Mesenchymal stem cell (in vitro differentiated cells and primary cell): Measurements from ENCODE around the gene PUDP.

Experiments used
- DNase-seq: peaks from one replicate; pipeline ENCODE4 v3.0.0-alpha.2; 2013
- H2AFZ ChIP-seq: one replicate; pipeline ENCODE4 v1.6.1; 2013; ENCODE audit warnings: low read depth, mild to moderate bottlenecking, control low read depth, inconsistent platforms, low read length, moderate library complexity
- H2AK5ac ChIP-seq: 2 replicates; pipeline ENCODE4 v1.6.1; 2013; ENCODE audit warnings: low read length, moderate library complexity, mild to moderate bottlenecking, inconsistent platforms; ENCODE audit not compliant: severe bottlenecking
- H2BK120ac ChIP-seq: one replicate; pipeline ENCODE4 v1.6.1; 2013; ENCODE audit warnings: low read depth, mild to moderate bottlenecking, inconsistent platforms, low read length, moderate library complexity
- H2BK12ac ChIP-seq, 2 experiments: one replicate each; pipeline ENCODE4 v1.6.1; 2013; ENCODE audit warnings: inconsistent platforms in 2 of 2, low read length in 2 of 2, mild to moderate bottlenecking in 2 of 2, moderate library complexity in 2 of 2, control low read depth in 1 of 2
- H2BK15ac ChIP-seq: one replicate; pipeline ENCODE4 v1.6.1; 2013; ENCODE audit warnings: mild to moderate bottlenecking, low read depth, inconsistent platforms; ENCODE audit not compliant: poor library complexity, severe bottlenecking
- H2BK5ac ChIP-seq: 2 replicates; pipeline ENCODE4 v1.6.1; 2013; ENCODE audit warnings: low read depth, mild to moderate bottlenecking, low read length, control low read depth, inconsistent platforms; ENCODE audit not compliant: poor library complexity, severe bottlenecking
- H3K14ac ChIP-seq, 2 experiments: one replicate each; pipeline ENCODE4 v1.6.1; 2013; ENCODE audit warnings: inconsistent platforms in 2 of 2, low read length in 2 of 2, control low read depth in 1 of 2, mild to moderate bottlenecking in 1 of 2, moderate library complexity in 1 of 2
- H3K18ac ChIP-seq, 2 experiments: one replicate each; pipeline ENCODE4 v1.6.1; 2013; ENCODE audit warnings: inconsistent platforms in 2 of 2, low read length in 2 of 2, control low read depth in 1 of 2, low read depth in 1 of 2, mild to moderate bottlenecking in 1 of 2
- H3K23ac ChIP-seq, 2 experiments: one replicate each; pipeline ENCODE4 v1.6.1; 2013; ENCODE audit warnings: inconsistent platforms in 2 of 2, low read length in 2 of 2, mild to moderate bottlenecking in 2 of 2, moderate library complexity in 2 of 2, control low read depth in 1 of 2
- H3K27ac ChIP-seq: 2 replicates; pipeline ENCODE4 v1.5.1; 2013; ENCODE audit warnings: mild to moderate bottlenecking, moderate library complexity, low read length, control low read depth, inconsistent platforms; ENCODE audit not compliant: poor library complexity, severe bottlenecking
- H3K27me3 ChIP-seq, 2 experiments: 2 replicates each; pipeline versions ENCODE4 v1.6.1 to v1.7.0; 2013; ENCODE audit warnings: low read length in 2 of 2, mild to moderate bottlenecking in 2 of 2, moderate library complexity in 2 of 2, control low read depth in 1 of 2, inconsistent platforms in 1 of 2; ENCODE audit not compliant: control insufficient read depth in 1 of 2, insufficient read depth in 1 of 2
- H3K36me3 ChIP-seq, 2 experiments: 2 replicates each; pipeline versions ENCODE4 v1.6.1 to v1.7.0; 2013; ENCODE audit warnings: low read length in 2 of 2, control low read depth in 1 of 2, inconsistent platforms in 1 of 2, low read depth in 1 of 2, mild to moderate bottlenecking in 1 of 2; ENCODE audit not compliant: insufficient read depth in 2 of 2, control insufficient read depth in 1 of 2
- H3K4ac ChIP-seq, 2 experiments: one replicate each; pipeline ENCODE4 v1.6.1; 2013; ENCODE audit warnings: inconsistent platforms in 2 of 2, low read length in 2 of 2, mild to moderate bottlenecking in 2 of 2, moderate library complexity in 2 of 2, control low read depth in 1 of 2, low read depth in 1 of 2
- H3K4me1 ChIP-seq: 2 replicates; pipeline ENCODE4 v1.6.1; 2013; ENCODE audit warnings: low read depth, low read length, control low read depth; ENCODE audit not compliant: control insufficient read depth, insufficient read depth
- H3K4me2 ChIP-seq: 2 replicates; pipeline ENCODE4 v1.6.1; 2013; ENCODE audit warnings: low read length, mild to moderate bottlenecking, inconsistent platforms; ENCODE audit not compliant: poor library complexity, severe bottlenecking
- H3K4me3 ChIP-seq, 2 experiments: 2 replicates each; pipeline versions ENCODE4 v1.5.1 to v1.7.0; 2013; ENCODE audit warnings: low read length in 2 of 2, mild to moderate bottlenecking in 2 of 2, control low read depth in 1 of 2, low read depth in 1 of 2; ENCODE audit not compliant: insufficient read depth in 1 of 2
- H3K79me1 ChIP-seq: replicated peaks from 2 replicates; pipeline ENCODE4 v1.6.1; 2013; ENCODE audit warnings: mild to moderate bottlenecking, control low read depth, low read length, inconsistent platforms; ENCODE audit not compliant: poor library complexity, severe bottlenecking
- H3K9ac ChIP-seq: 2 replicates; pipeline ENCODE4 v1.7.0; 2013; ENCODE audit warnings: mild to moderate bottlenecking, low read length, moderate library complexity
- H3K9me3 ChIP-seq: 2 replicates; pipeline ENCODE4 v1.7.0; 2013; ENCODE audit warnings: mild to moderate bottlenecking, low read length; ENCODE audit not compliant: control insufficient read depth
- H4K8ac ChIP-seq: one replicate; pipeline ENCODE4 v1.6.1; 2013; ENCODE audit warnings: inconsistent platforms, mild to moderate bottlenecking, low read length, moderate library complexity
- H4K91ac ChIP-seq: one replicate; pipeline ENCODE4 v1.6.1; 2013; ENCODE audit warnings: mild to moderate bottlenecking, low read length, inconsistent platforms
- WGBS: methylation state at CpG from one replicate; pipeline ENCODE4 v1.1.7; 2013; ENCODE audit warnings: mixed read lengths; 5-methylcytosine and 5-hydroxymethylcytosine counted together

Gene PUDP

DNA sequence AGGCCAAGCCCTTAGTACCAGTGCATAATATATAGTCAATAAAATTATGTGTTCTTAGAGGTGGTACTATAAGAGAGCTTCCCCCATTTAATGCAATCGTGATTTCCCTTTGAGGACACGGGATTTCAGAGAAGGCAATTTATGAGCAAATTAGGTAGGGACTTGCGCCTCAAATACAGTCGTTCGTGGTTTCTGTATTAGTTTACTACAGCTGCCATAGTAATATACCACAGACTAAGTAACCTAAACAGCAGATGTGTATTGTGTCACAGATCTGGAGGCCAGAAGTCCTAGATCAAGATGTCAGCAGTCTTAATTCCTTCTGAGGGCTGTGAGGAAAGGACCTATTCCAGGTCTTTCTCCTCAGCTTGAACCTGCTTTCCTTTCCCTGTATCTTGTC lies 1.5 kb upstream of the PUDP start:
- no peak overlapping the region for H2BK12ac ChIP-seq
- H3K4me3 ChIP-seq: no peak overlapping the region
- H3K18ac ChIP-seq: no peak overlapping the region
- H3K4me1 ChIP-seq: peaks cover 4% of the 10 kb centered on the region
- H3K9ac ChIP-seq: no peak overlapping the region
- no peak overlapping the region for H4K91ac ChIP-seq
- H3K14ac ChIP-seq: no peak overlapping the region
- H3K36me3 ChIP-seq: no peaks in the 10 kb centered on the region
- H3K23ac ChIP-seq: no peak overlapping the region
- no peak overlapping the region for H3K27ac ChIP-seq
- H3K4ac ChIP-seq: no peak overlapping the region
- H2AK5ac ChIP-seq: no peak overlapping the region
- no peak overlapping the region for H2BK5ac ChIP-seq
- H4K8ac ChIP-seq: no peak overlapping the region
- H3K79me1 ChIP-seq: peaks cover 7% of the 10 kb centered on the region
- H2AFZ ChIP-seq: no peak overlapping the region
- no peak overlapping the region for H2BK15ac ChIP-seq
- H3K27me3 ChIP-seq: no peaks in the 10 kb centered on the region
- H2BK120ac ChIP-seq: no peak overlapping the region
- no peak overlapping the region for H3K4me2 ChIP-seq
- no peaks in the 10 kb centered on the region for H3K9me3 ChIP-seq
- DNase-seq: peak; percentile 24
- 67% methylated on average over 2 of the region's 5 CpGs for WGBS

DNA sequence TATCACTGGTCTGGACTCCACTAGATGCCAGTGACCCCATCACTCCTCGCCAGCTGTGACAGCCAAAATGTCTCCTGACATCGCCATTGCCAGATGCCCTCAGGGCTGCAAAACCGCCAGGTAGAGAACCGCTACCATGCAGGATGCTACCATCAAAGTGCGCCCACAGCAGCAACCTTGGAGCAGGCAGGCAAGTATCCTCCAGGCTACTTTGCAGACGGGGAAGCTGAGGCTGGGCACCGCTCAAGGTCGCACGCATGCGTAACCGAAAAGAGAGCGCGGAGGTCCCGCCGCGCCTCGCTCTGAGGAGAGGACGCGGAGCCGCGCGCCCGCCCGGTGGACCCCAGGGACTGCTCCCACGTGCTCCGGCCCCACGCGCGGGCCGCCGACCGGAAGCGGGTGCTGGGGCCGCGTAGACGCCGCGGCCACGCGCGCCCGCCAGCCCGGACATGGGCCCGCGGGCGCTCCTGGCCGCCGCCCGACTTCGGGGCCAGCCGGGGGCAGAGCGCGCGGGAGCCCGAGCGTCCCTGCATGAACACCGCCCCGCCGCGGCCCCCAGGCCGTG lies 458 bp downstream of the PUDP start, which contains the start of gene STS:
Gene STS, plus strand, starts transcription at position 300 of the 565 bp plus-strand sequence. CDS start 105,488 bp downstream, outside the sequence.
- Histone ChIP-seq H3K4me1 (peaks cover 6% of the 10 kb centered on the region), H3K18ac (peak within 1 kb of the TSS; percentile 91 to 92), H2BK15ac (peak within 1 kb of the TSS; percentile 44), H3K4me3 (peak within 1 kb of the TSS; percentile 76 to 99), H3K14ac (peak within 1 kb of the TSS in 1 of 2 experiments; percentile 95), H2BK120ac (peak within 1 kb of the TSS; percentile 79), H3K79me1 (peaks cover 7% of the 10 kb centered on the region), H3K23ac (no peak within 1 kb of the TSS), H3K27me3 (no peaks in the 10 kb centered on the region), H3K9me3 (no peaks in the 10 kb centered on the region), H4K8ac (peak within 1 kb of the TSS; percentile 87), H3K27ac (peak within 1 kb of the TSS; percentile 42), H2AK5ac (no peak within 1 kb of the TSS), H3K4ac (peak within 1 kb of the TSS; percentile 84 to 87), H2BK12ac (no peak within 1 kb of the TSS), H4K91ac (peak within 1 kb of the TSS; percentile 94), H2BK5ac (peak within 1 kb of the TSS; percentile 81), H3K4me2 (peak within 1 kb of the TSS; percentile 81), H3K36me3 (no peaks in the 10 kb centered on the region), H2AFZ (peak within 1 kb of the TSS; percentile 86), H3K9ac (peak within 1 kb of the TSS; percentile 95)
- peak; percentile 30 for DNase-seq
- 0% methylated on average over 17 of the region's 61 CpGs for WGBS

DNA sequence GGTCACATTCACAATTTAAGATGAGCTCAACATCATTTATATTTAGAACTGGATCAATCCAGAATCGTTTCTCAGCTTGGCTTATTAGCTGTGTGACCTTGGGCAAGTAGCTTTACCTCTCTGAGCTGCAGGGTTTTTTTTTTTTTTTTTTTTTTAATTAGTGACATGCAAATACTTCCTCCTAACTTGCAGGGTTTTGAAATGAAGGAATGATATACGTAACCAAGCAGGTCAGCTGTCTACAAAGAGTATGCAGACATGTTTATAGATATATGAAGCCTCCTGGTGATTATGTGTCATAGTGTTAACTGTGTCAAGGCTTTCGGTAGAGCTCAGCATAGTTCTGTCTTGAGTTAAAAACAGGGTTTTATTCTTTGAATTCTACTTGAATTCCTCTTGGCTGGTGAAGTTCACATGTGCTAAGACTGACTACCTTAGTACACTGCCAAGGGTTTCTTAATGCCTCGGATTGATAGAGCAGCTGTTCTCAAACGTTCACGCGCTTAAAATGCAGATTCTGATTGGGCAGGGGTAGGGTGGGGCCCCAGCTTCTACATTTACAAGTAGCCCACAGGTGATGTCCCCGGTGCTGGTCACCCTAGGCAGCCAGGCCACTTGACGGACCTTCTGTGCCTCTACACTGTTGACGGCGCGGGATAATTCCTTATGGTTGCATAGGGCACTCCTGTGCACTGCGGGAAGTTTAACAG lies 1.1 kb downstream of the PUDP start:
- peaks cover 7% of the 10 kb centered on the region for H3K79me1 ChIP-seq
- H3K27ac ChIP-seq: no peak overlapping the region
- H4K8ac ChIP-seq: no peak overlapping the region
- peak overlapping the region; percentile 76 to 99 for H3K4me3 ChIP-seq
- H2BK12ac ChIP-seq: no peak overlapping the region
- H3K36me3 ChIP-seq: peaks cover 0 to 2% of the 10 kb centered on the region in 2 experiments
- H3K9ac ChIP-seq: peak overlapping the region; percentile 95
- peaks cover 6% of the 10 kb centered on the region for H3K4me1 ChIP-seq
- peak; percentile 19 for DNase-seq
- no peaks in the 10 kb centered on the region for H3K27me3 ChIP-seq
- H3K9me3 ChIP-seq: no peaks in the 10 kb centered on the region
- 25% methylated on average over 12 of the region's 13 CpGs for WGBS
- no peak overlapping the region for H2BK15ac ChIP-seq
- peak overlapping the region; percentile 81 for H3K4me2 ChIP-seq
- no peak overlapping the region for H4K91ac ChIP-seq
- H2AFZ ChIP-seq: no peak overlapping the region
- H3K18ac ChIP-seq: peak overlapping the region; percentile 78 to 92
- no peak overlapping the region for H2BK120ac ChIP-seq
- H2AK5ac ChIP-seq: no peak overlapping the region
- peak overlapping the region in 1 of 2 experiments; percentile 40 for H3K4ac ChIP-seq
- no peak overlapping the region for H3K23ac ChIP-seq
- no peak overlapping the region for H2BK5ac ChIP-seq
- H3K14ac ChIP-seq: peak overlapping the region in 1 of 2 experiments; percentile 32

DNA sequence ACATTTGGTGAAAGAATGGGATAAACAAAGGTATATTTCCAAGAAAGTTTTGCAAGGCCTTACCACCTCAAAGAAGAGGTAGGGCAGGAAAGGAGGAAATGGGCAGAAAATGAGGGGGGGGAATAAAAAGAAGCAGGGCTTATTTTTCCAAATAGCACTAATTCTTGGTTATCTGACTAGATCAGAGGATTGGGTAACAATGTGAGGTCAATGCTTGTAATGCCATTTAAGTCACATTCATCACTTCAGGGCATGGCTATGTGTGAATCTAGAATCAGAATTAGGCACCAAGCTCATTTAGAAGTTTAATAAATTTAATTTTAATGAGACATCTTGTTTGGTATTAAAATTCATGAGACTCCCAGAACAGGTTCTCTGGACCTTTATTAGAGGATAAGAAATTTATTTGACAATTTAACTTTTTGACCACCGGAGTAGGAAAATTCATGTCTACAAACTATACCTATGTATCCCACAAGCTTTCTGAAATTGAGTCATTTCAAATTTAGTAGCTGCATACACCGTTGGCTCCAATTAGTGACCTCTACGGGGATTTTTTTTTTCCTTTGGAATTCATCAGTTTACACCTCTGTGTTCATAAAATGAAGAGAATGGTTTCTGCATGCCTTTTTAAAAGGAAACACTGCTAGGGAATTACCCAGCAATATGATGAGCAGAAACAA lies 1.8 kb downstream of the PUDP start:
- H3K9me3 ChIP-seq: no peaks in the 10 kb centered on the region
- no peak overlapping the region for H3K27ac ChIP-seq
- no peak overlapping the region for H4K8ac ChIP-seq
- H2AK5ac ChIP-seq: no peak overlapping the region
- H3K36me3 ChIP-seq: peaks cover 0 to 9% of the 10 kb centered on the region in 2 experiments
- H3K4ac ChIP-seq: no peak overlapping the region
- no CpG with 5 or more reads among the region's 3 CpGs for WGBS
- H3K27me3 ChIP-seq: no peaks in the 10 kb centered on the region
- H4K91ac ChIP-seq: no peak overlapping the region
- H2BK5ac ChIP-seq: no peak overlapping the region
- H3K14ac ChIP-seq: no peak overlapping the region
- no peak overlapping the region for H2BK12ac ChIP-seq
- DNase-seq: peak; percentile 18
- no peak overlapping the region for H3K4me2 ChIP-seq
- peaks cover 3% of the 10 kb centered on the region for H3K79me1 ChIP-seq
- H3K9ac ChIP-seq: no peak overlapping the region
- H3K4me1 ChIP-seq: peaks cover 6% of the 10 kb centered on the region
- H2BK120ac ChIP-seq: no peak overlapping the region
- no peak overlapping the region for H3K23ac ChIP-seq
- no peak overlapping the region for H3K18ac ChIP-seq
- no peak overlapping the region for H2AFZ ChIP-seq
- no peak overlapping the region for H3K4me3 ChIP-seq
- H2BK15ac ChIP-seq: no peak overlapping the region
